ENCODE measurements around the gene ONECUT2.

Gene ONECUT2

DNA sequence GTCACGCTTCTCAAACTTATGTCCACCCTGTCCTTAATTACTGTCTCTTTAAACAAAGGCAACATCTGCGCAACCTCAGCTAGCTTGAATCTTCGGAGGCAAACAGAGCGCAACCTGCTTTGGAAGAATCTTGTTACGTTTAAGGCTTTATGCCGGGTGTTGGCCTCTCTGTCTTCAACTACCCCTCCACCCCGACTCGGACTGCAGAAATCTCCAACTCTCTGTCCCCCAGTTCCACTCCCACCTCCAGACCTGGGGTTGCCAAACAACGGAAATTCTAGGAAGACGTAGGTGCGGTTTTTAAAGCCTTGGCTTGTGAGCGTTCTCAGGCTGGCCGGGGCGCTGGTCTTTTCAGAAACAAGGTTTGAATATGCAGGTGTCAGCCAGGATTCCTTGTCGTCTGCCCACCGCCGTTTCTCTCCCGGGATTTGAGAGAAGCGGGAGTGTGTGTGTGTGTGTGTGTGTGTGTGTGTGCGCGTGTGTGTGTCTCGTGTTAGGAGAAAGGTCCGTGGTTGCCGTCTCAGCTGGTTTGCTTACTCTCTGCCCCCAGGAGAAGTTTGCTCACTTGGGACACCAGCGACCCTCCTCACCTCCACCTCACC is 1.1 kb upstream of the ONECUT2 start:
- Histone ChIP-seq H3K9me3 (ENCODE audit: insufficient read depth, low read length) (peaks cover 58% of the 10 kb centered on the region), H3K4me2 (ENCODE audit: low read length) (no peak overlapping the region), H3K4me3 (ENCODE audit: low read length) (no peak overlapping the region), H3K9ac (ENCODE audit: low read length) (no peak overlapping the region), H3K27ac (ENCODE audit: low read length) (no peak overlapping the region), H3K79me2 (ENCODE audit: low read length) (no peaks in the 10 kb centered on the region), H3K27me3 (ENCODE audit: low read depth, low read length) (no peaks in the 10 kb centered on the region), H3K4me1 (ENCODE audit: low read length) (peaks cover 15% of the 10 kb centered on the region), H2AFZ (ENCODE audit: low read depth, low read length) (no peak overlapping the region), H4K20me1 (ENCODE audit: insufficient read depth, low read length) (no peaks in the 10 kb centered on the region), H3K36me3 (replicated peaks; ENCODE audit: low read depth, low read length) (peaks cover 34% of the 10 kb centered on the region)
- TF ChIP-seq CTCF (IDR thresholded peaks at IDR 0.05; ENCODE audit: low read depth, low read length) = no peak
- TF ChIP-seq EZH2phosphoT487 (IDR thresholded peaks at IDR 0.05; ENCODE audit: low read depth) = no peak

GRCh38 chr18:57435846-57436190 is 644 bp downstream of the ONECUT2 start:
- no peak for TF ChIP-seq EZH2phosphoT487 (IDR thresholded peaks at IDR 0.05; ENCODE audit: low read depth)
- no peak for TF ChIP-seq CTCF (IDR thresholded peaks at IDR 0.05; ENCODE audit: low read depth, low read length)
- H4K20me1 ChIP-seq (ENCODE audit: insufficient read depth, low read length) = no peaks in the 10 kb centered on the region
- peaks cover 41% of the 10 kb centered on the region for H3K9me3 ChIP-seq (ENCODE audit: insufficient read depth, low read length)
- peaks cover 18% of the 10 kb centered on the region for H3K36me3 ChIP-seq (replicated peaks; ENCODE audit: low read depth, low read length)
- no peaks in the 10 kb centered on the region for H3K79me2 ChIP-seq (ENCODE audit: low read length)
- H3K27ac ChIP-seq (ENCODE audit: low read length) = no peak overlapping the region
- peaks cover 5% of the 10 kb centered on the region; the same call in 1 of the 2 replicates for H3K4me1 ChIP-seq (ENCODE audit: low read length)
- H3K9ac ChIP-seq (ENCODE audit: low read length) = no peak overlapping the region
- no peaks in the 10 kb centered on the region for H3K27me3 ChIP-seq (ENCODE audit: low read depth, low read length)
- no peak overlapping the region for H3K4me3 ChIP-seq (ENCODE audit: low read length)
- no peak overlapping the region for H2AFZ ChIP-seq (ENCODE audit: low read depth, low read length)
- H3K4me2 ChIP-seq (ENCODE audit: low read length) = no peak overlapping the region

DNA sequence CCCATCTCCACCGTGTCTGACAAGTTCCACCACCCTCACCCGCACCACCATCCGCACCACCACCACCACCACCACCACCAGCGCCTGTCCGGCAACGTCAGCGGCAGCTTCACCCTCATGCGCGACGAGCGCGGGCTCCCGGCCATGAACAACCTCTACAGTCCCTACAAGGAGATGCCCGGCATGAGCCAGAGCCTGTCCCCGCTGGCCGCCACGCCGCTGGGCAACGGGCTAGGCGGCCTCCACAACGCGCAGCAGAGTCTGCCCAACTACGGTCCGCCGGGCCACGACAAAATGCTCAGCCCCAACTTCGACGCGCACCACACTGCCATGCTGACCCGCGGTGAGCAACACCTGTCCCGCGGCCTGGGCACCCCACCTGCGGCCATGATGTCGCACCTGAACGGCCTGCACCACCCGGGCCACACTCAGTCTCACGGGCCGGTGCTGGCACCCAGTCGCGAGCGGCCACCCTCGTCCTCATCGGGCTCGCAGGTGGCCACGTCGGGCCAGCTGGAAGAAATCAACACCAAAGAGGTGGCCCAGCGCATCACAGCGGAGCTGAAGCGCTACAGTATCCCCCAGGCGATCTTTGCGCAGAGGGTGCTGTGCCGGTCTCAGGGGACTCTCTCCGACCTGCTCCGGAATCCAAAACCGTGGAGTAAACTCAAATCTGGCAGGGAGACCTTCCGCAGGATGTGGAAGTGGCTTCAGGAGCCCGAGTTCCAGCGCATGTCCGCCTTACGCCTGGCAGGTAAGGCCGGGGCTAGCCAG is 1.2 kb downstream of the ONECUT2 start:
- Histone ChIP-seq H3K9me3 (ENCODE audit: insufficient read depth, low read length) (peaks cover 37% of the 10 kb centered on the region), H3K36me3 (replicated peaks; ENCODE audit: low read depth, low read length) (peaks cover 14% of the 10 kb centered on the region), H3K4me1 (ENCODE audit: low read length) (peaks cover 5% of the 10 kb centered on the region; the same call in 1 of the 2 replicates), H3K27ac (ENCODE audit: low read length) (no peak overlapping the region), H4K20me1 (ENCODE audit: insufficient read depth, low read length) (no peaks in the 10 kb centered on the region), H2AFZ (ENCODE audit: low read depth, low read length) (no peak overlapping the region), H3K27me3 (ENCODE audit: low read depth, low read length) (no peaks in the 10 kb centered on the region), H3K9ac (ENCODE audit: low read length) (no peak overlapping the region), H3K4me2 (ENCODE audit: low read length) (no peak overlapping the region), H3K79me2 (ENCODE audit: low read length) (no peaks in the 10 kb centered on the region), H3K4me3 (ENCODE audit: low read length) (no peak overlapping the region)
- TF ChIP-seq CTCF (IDR thresholded peaks at IDR 0.05; ENCODE audit: low read depth, low read length) = no peak
- TF ChIP-seq EZH2phosphoT487 (IDR thresholded peaks at IDR 0.05; ENCODE audit: low read depth) = no peak

GRCh38 chr18:57436965-57437333 is 1.8 kb downstream of the ONECUT2 start:
- Histone ChIP-seq H3K9me3 (ENCODE audit: insufficient read depth, low read length) (peaks cover 33% of the 10 kb centered on the region), H3K4me1 (ENCODE audit: low read length) (peaks cover 5% of the 10 kb centered on the region; the same call in 1 of the 2 replicates), H3K9ac (ENCODE audit: low read length) (no peak overlapping the region), H3K79me2 (ENCODE audit: low read length) (no peaks in the 10 kb centered on the region), H3K27ac (ENCODE audit: low read length) (no peak overlapping the region), H4K20me1 (ENCODE audit: insufficient read depth, low read length) (no peaks in the 10 kb centered on the region), H3K4me3 (ENCODE audit: low read length) (no peak overlapping the region), H3K36me3 (replicated peaks; ENCODE audit: low read depth, low read length) (peaks cover 9% of the 10 kb centered on the region), H3K27me3 (ENCODE audit: low read depth, low read length) (no peaks in the 10 kb centered on the region), H3K4me2 (ENCODE audit: low read length) (no peak overlapping the region), H2AFZ (ENCODE audit: low read depth, low read length) (no peak overlapping the region)
- no peak for TF ChIP-seq CTCF (IDR thresholded peaks at IDR 0.05; ENCODE audit: low read depth, low read length)
- TF ChIP-seq EZH2phosphoT487 (IDR thresholded peaks at IDR 0.05; ENCODE audit: low read depth) = no peak
